Caco-2 (cell line): ENCODE measurements around the gene KRTAP5-6. TPM values are rescaled to one million over a fixed set of nuclear protein-coding genes. Genes with fewer than 3 reads are reported as not detected.

Experiments
- BruUV-seq: library from RNA; stranded (reverse); fragments of 400-500 nt; replicated peaks from 2 replicates; lab custom pipeline; 2021; lab: Mats Ljungman, UMichigan
- CTCF ChIA-PET: fragments of 300-600 bp; sonication (Branson Sonifier 250); formaldehyde crosslinking; loops from one replicate; lab custom pipeline; 2022; ENCODE audit warnings: antibody characterized with exemption; lab: Charles Lee
- POLR2A ChIA-PET: fragments of 300-600 bp; sonication (Branson Sonifier 250); formaldehyde crosslinking; loops from one replicate; lab custom pipeline; 2022; ENCODE audit warnings: antibody characterized with exemption; lab: Charles Lee
- DNase-seq, 2 experiments: peaks; one replicate each; pipeline versions ENCODE4 v3.0.0 to v3.0.0-alpha.2; 2020 to 2022
- H3K27me3 ChIP-seq: replicated peaks from 2 replicates; pipeline ENCODE4 v1.6.0; 2011; ENCODE audit warnings: low read length; ENCODE audit not compliant: control insufficient read depth, insufficient read depth
- H3K36me3 ChIP-seq: 2 replicates; pipeline ENCODE4 v1.5.1; 2011; ENCODE audit warnings: low read length; ENCODE audit not compliant: control insufficient read depth, insufficient read depth
- H3K4me1 ChIP-seq: fragments of 250-450 bp; sonication (Bioruptor Pico); 2 replicates; pipeline ENCODE4 v1.5.1; 2020; ENCODE audit warnings: mild to moderate bottlenecking
- H3K4me3 ChIP-seq: 2 replicates; pipeline ENCODE4 v1.5.1; 2011; ENCODE audit warnings: low read depth, mild to moderate bottlenecking, control low read depth, low read length
- H3K9me3 ChIP-seq: fragments of 250-450 bp; sonication (Bioruptor Pico); 2 replicates; pipeline ENCODE4 v1.5.1; 2020; ENCODE audit warnings: mild to moderate bottlenecking, moderate library complexity
- H3K27ac Mint-ChIP-seq: one replicate; pipeline ENCODE4 v1.8.0; 2022; ENCODE audit warnings: mixed read lengths; ENCODE audit not compliant: unreplicated experiment
- H3K27me3 Mint-ChIP-seq: one replicate; pipeline ENCODE4 v1.8.0; 2022; ENCODE audit warnings: mixed read lengths; ENCODE audit not compliant: insufficient read depth, unreplicated experiment
- H3K36me3 Mint-ChIP-seq: one replicate; pipeline ENCODE4 v1.8.0; 2022; ENCODE audit warnings: mild to moderate bottlenecking, mixed read lengths; ENCODE audit not compliant: insufficient read depth, unreplicated experiment
- H3K4me1 Mint-ChIP-seq: one replicate; pipeline ENCODE4 v1.8.0; 2022; ENCODE audit warnings: low read depth, mixed read lengths; ENCODE audit not compliant: unreplicated experiment
- H3K4me3 Mint-ChIP-seq: one replicate; pipeline ENCODE4 v1.8.0; 2022; ENCODE audit warnings: mild to moderate bottlenecking, moderate library complexity, mixed read lengths; ENCODE audit not compliant: unreplicated experiment
- H3K9me3 Mint-ChIP-seq: one replicate; pipeline ENCODE4 v1.8.0; 2022; ENCODE audit warnings: mixed read lengths; ENCODE audit not compliant: unreplicated experiment
- intact Hi-C: fragments of 100-400 bp; cut with micrococcal nuclease; formaldehyde crosslinking; loops from one replicate; pipeline ENCODE4 v1.10.0; 2022; ENCODE audit not compliant: unreplicated experiment
- total RNA-seq: library from RNA; stranded (reverse); gene quantifications from 2 replicates; pipeline ENCODE4 v1.2.3, GENCODE V29; 2022
- TF ChIP-seq, protein P1 (sequence below), 2 experiments: fragments of 200-600 bp in 1 of 2; IDR thresholded peaks; 1 replicate in 1 of 2; 2 replicates in 1 of 2; pipeline versions ENCODE4 v1.5.1 to v1.8.0; 2011 to 2022; ENCODE audit warnings: antibody characterized with exemption in 1 of 2, control low read depth in 1 of 2, inconsistent platforms in 1 of 2, low read depth in 1 of 2, low read length in 1 of 2, mild to moderate bottlenecking in 1 of 2, moderate library complexity in 1 of 2; ENCODE audit not compliant: insufficient read depth in 1 of 2, severe bottlenecking in 1 of 2, unreplicated experiment in 1 of 2

KRTAP5-6 gene
- total RNA-seq, 1 experiment from 2014 or later: not detected

GRCh38 chr11:1673446-1674172, 23.4 kb upstream of the KRTAP5-6 start:
- CTCF ChIA-PET: interaction anchor here (0.9 kb wide), 1 partner anchor 21 kb away, joined by 4 read pairs; no protein-coding TSS in a partner anchor
- DNase-seq: peak; percentile 14 to 62
- H3K4me3 ChIP-seq: no peak overlapping the region
- H3K36me3 Mint-ChIP-seq: no peaks in the 10 kb centered on the region
- peaks cover 42% of the 10 kb centered on the region for H3K4me1 ChIP-seq
- BruUV-seq: no TSS peak
- peaks cover 38% of the 10 kb centered on the region for H3K4me1 Mint-ChIP-seq
- no peaks in the 10 kb centered on the region for H3K27me3 ChIP-seq
- H3K9me3 ChIP-seq: no peaks in the 10 kb centered on the region
- no peak overlapping the region for H3K27ac Mint-ChIP-seq
- POLR2A ChIA-PET: no interaction called here
- TF ChIP-seq, protein P1, sequence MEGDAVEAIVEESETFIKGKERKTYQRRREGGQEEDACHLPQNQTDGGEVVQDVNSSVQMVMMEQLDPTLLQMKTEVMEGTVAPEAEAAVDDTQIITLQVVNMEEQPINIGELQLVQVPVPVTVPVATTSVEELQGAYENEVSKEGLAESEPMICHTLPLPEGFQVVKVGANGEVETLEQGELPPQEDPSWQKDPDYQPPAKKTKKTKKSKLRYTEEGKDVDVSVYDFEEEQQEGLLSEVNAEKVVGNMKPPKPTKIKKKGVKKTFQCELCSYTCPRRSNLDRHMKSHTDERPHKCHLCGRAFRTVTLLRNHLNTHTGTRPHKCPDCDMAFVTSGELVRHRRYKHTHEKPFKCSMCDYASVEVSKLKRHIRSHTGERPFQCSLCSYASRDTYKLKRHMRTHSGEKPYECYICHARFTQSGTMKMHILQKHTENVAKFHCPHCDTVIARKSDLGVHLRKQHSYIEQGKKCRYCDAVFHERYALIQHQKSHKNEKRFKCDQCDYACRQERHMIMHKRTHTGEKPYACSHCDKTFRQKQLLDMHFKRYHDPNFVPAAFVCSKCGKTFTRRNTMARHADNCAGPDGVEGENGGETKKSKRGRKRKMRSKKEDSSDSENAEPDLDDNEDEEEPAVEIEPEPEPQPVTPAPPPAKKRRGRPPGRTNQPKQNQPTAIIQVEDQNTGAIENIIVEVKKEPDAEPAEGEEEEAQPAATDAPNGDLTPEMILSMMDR (IDR thresholded peaks at IDR 0.05; ENCODE audit: insufficient read depth in 1 of 2, low read depth in 1 of 2, low read length in 1 of 2, severe bottlenecking in 1 of 2, unreplicated experiment in 1 of 2): no peak
- H3K36me3 ChIP-seq: no peaks in the 10 kb centered on the region
- intact Hi-C loops: loop anchor here (1.0 kb wide), 1 partner anchor 18 kb away; no protein-coding TSS in a partner anchor
- no peaks in the 10 kb centered on the region for H3K9me3 Mint-ChIP-seq
- H3K4me3 Mint-ChIP-seq: peak overlapping the region; percentile 35
- H3K27me3 Mint-ChIP-seq: no peaks in the 10 kb centered on the region

- no peaks in the 10 kb centered on the region for H3K36me3 Mint-ChIP-seq
- H3K4me3 ChIP-seq: no peak overlapping the region
- H3K4me3 Mint-ChIP-seq: peak overlapping the region; percentile 35
- intact Hi-C loops: loop anchor here (1.0 kb wide), 1 partner anchor 17 kb away; no protein-coding TSS in a partner anchor
- POLR2A ChIA-PET: interaction anchor here (0.5 kb wide), 1 partner anchor 73 kb away, joined by 3 read pairs; no protein-coding TSS in a partner anchor
- H3K9me3 Mint-ChIP-seq: no peaks in the 10 kb centered on the region
- peaks cover 38% of the 10 kb centered on the region for H3K4me1 Mint-ChIP-seq
- BruUV-seq: no TSS peak
- CTCF ChIA-PET: interaction anchor here (0.6 to 2.4 kb wide), 2 partner anchors 22 to 128 kb away, joined by 7 to 8 read pairs; no protein-coding TSS in a partner anchor
- peak; percentile 52 to 72 for DNase-seq
- H3K27me3 Mint-ChIP-seq: no peaks in the 10 kb centered on the region
- H3K4me1 ChIP-seq: peaks cover 42% of the 10 kb centered on the region
- H3K27me3 ChIP-seq: no peaks in the 10 kb centered on the region
- peak overlapping the region; percentile 75 for H3K27ac Mint-ChIP-seq
- no peaks in the 10 kb centered on the region for H3K9me3 ChIP-seq
- H3K36me3 ChIP-seq: no peaks in the 10 kb centered on the region
- TF ChIP-seq, protein P1 (IDR thresholded peaks at IDR 0.05; ENCODE audit: insufficient read depth in 1 of 2, low read depth in 1 of 2, low read length in 1 of 2, severe bottlenecking in 1 of 2, unreplicated experiment in 1 of 2): no peak
These were observed 22.5 kb upstream of the KRTAP5-6 start for GRCh38 chr11:1674173-1675131.
